Measurements from ENCODE around the gene BNIP3. TPM values are rescaled to one million over a fixed set of nuclear protein-coding genes. Genes with fewer than 3 reads are reported as not detected.

The BNIP3 gene
- total RNA-seq, 1 experiment from 2014 or later = 18.4 TPM

GRCh38 chr10:131998050-131998844 lies 16.5 kb upstream of the BNIP3 start:
- Mint-ChIP-seq H3K36me3 (ENCODE audit: insufficient read depth, unreplicated experiment) (no peaks in the 10 kb centered on the region), H3K27ac (ENCODE audit: unreplicated experiment) (peak overlapping the region; percentile 90), H3K4me3 (ENCODE audit: unreplicated experiment) (peak overlapping the region; percentile 54), H3K9me3 (ENCODE audit: unreplicated experiment) (no peaks in the 10 kb centered on the region), H3K27me3 (ENCODE audit: insufficient read depth, unreplicated experiment) (no peaks in the 10 kb centered on the region), H3K4me1 (ENCODE audit: low read depth, unreplicated experiment) (peaks cover 22% of the 10 kb centered on the region)
- intact Hi-C loops (cut with micrococcal nuclease; ENCODE audit: unreplicated experiment) = no loop called here
- POLR2A ChIA-PET = interaction anchor here (1.1 kb wide), 1 partner anchor 25 kb away, joined by 5 read pairs; no protein-coding TSS in a partner anchor
- Histone ChIP-seq H3K27me3 (replicated peaks; ENCODE audit: control insufficient read depth, insufficient read depth, low read length) (no peaks in the 10 kb centered on the region), H3K36me3 (ENCODE audit: control insufficient read depth, insufficient read depth, low read length) (no peaks in the 10 kb centered on the region), H3K4me3 (ENCODE audit: low read depth, low read length) (no peak overlapping the region), H3K4me1 (peaks cover 19% of the 10 kb centered on the region), H3K9me3 (no peaks in the 10 kb centered on the region)
- CTCF ChIA-PET = interaction anchor here (0.7 to 1.9 kb wide), 2 partner anchors 25 to 121 kb away, joined by 3 to 21 read pairs; no protein-coding TSS in a partner anchor
- BruUV-seq (replicated peaks) = no TSS peak
- DNase-seq = no peak
- no peak for TF ChIP-seq CTCF (IDR thresholded peaks at IDR 0.05; ENCODE audit: insufficient read depth in 1 of 2, low read depth in 1 of 2, low read length in 1 of 2, severe bottlenecking in 1 of 2, unreplicated experiment in 1 of 2)

- Histone ChIP-seq H3K9me3 (no peaks in the 10 kb centered on the region), H3K4me1 (peaks cover 19% of the 10 kb centered on the region), H3K36me3 (ENCODE audit: control insufficient read depth, insufficient read depth, low read length) (no peaks in the 10 kb centered on the region), H3K27me3 (replicated peaks; ENCODE audit: control insufficient read depth, insufficient read depth, low read length) (no peaks in the 10 kb centered on the region), H3K4me3 (ENCODE audit: low read depth, low read length) (no peak overlapping the region)
- Mint-ChIP-seq H3K27ac (ENCODE audit: unreplicated experiment) (peak overlapping the region; percentile 90), H3K9me3 (ENCODE audit: unreplicated experiment) (no peaks in the 10 kb centered on the region), H3K4me1 (ENCODE audit: low read depth, unreplicated experiment) (peaks cover 22% of the 10 kb centered on the region), H3K36me3 (ENCODE audit: insufficient read depth, unreplicated experiment) (no peaks in the 10 kb centered on the region), H3K4me3 (ENCODE audit: unreplicated experiment) (peak overlapping the region; percentile 54), H3K27me3 (ENCODE audit: insufficient read depth, unreplicated experiment) (no peaks in the 10 kb centered on the region)
- DNase-seq = peak; percentile 88
- TF ChIP-seq CTCF (IDR thresholded peaks at IDR 0.05; ENCODE audit: insufficient read depth in 1 of 2, low read depth in 1 of 2, low read length in 1 of 2, severe bottlenecking in 1 of 2, unreplicated experiment in 1 of 2) = no peak
- ChIA-PET POLR2A (interaction anchor here (1.1 kb wide), 1 partner anchor 25 kb away, joined by 5 read pairs; no protein-coding TSS in a partner anchor), CTCF (interaction anchor here (0.7 to 1.9 kb wide), 2 partner anchors 25 to 120 kb away, joined by 3 to 21 read pairs; no protein-coding TSS in a partner anchor)
- intact Hi-C loops (cut with micrococcal nuclease; ENCODE audit: unreplicated experiment) = no loop called here
- BruUV-seq (replicated peaks) = no TSS peak
Measured at GRCh38 chr10:131997366-131998049, 15.8 kb upstream of the BNIP3 start.
